ENCODE results near the gene DHRS7B. TPM values are rescaled to one million over a fixed set of nuclear protein-coding genes. Genes with fewer than 3 reads are reported as not detected.
"Not testable (repeated sequence)": the region's sequence is repeated elsewhere in the genome, so short reads cannot be mapped to it uniquely, and the experiment has no call there.

DHRS7B gene
- total and polyA plus RNA-seq, 9 of the 15 experiments (the other 6 are each of a cell fraction or from before 2014, with no cell fraction given), result 8.0 to 30.7 (median 14.8) TPM

- no peak for TF ChIP-seq HDAC3 (IDR thresholded peaks at IDR 0.05; ENCODE audit: borderline replicate concordance, partially characterized antibody)
- no peak for TF ChIP-seq FIP1L1 (IDR thresholded peaks at IDR 0.05; ENCODE audit: low read depth, low read length, poor library complexity, severe bottlenecking)
Measured at GRCh38 chr17:21106316-21106715, 20.4 kb upstream of the DHRS7B start (continued).

GRCh38 chr17:21107067-21107650 lies 19.6 kb upstream of the DHRS7B start:
- CTCF ChIA-PET (ENCODE audit: low intra/inter-chr PET ratio); POLR2A ChIA-PET; FAIRE-seq; H3K9ac ChIP-seq (ENCODE audit: insufficient read depth in 1 of 2, low read depth in 2 of 2, low read length in 2 of 2); BruUV-seq (replicated peaks); ATAC-seq; DNase-seq (ENCODE audit: extremely low read depth in 1 of 4, low spot score in 3 of 4); H3K27ac ChIP-seq (ENCODE audit: extremely low read depth, low read depth, low read length); H4K20me1 ChIP-seq (replicated peaks; ENCODE audit: control insufficient read depth, insufficient read depth, low read length); H3K27me3 ChIP-seq (ENCODE audit: control insufficient read depth in 2 of 2, insufficient read depth in 2 of 2, low read length in 2 of 2); H3K4me2 ChIP-seq (ENCODE audit: insufficient read depth, low read length); H3K9me1 ChIP-seq (ENCODE audit: control insufficient read depth, insufficient read depth, low read length); H3K4me1 ChIP-seq (replicated peaks in 1 of 2; ENCODE audit: control insufficient read depth in 2 of 2, insufficient read depth in 2 of 2, low read length in 2 of 2); H3K79me2 ChIP-seq (ENCODE audit: control insufficient read depth, insufficient read depth, low read length); H3K4me3 ChIP-seq; intact Hi-C loops (cut with micrococcal nuclease); H3K9me3 ChIP-seq (replicated peaks; ENCODE audit: control insufficient read depth, insufficient read depth, low read depth, low read length); H3K36me3 ChIP-seq (ENCODE audit: control insufficient read depth, insufficient read depth, low read length); H2AFZ ChIP-seq (ENCODE audit: low read depth, low read length); in situ Hi-C loops (cut with MboI): not testable (repeated sequence)
- 43% methylated on average over 5 of the region's 7 CpGs for WGBS (ENCODE audit: insufficient coverage, low coverage, missing lambda C conversion rate)

GRCh38 chr17:21108651-21109050 lies 18.1 kb upstream of the DHRS7B start:
- 52% methylated on average over 3 of the region's 3 CpGs for WGBS (ENCODE audit: insufficient coverage, low coverage, missing lambda C conversion rate)
- no peaks in the 10 kb centered on the region for H3K27me3 ChIP-seq (ENCODE audit: control insufficient read depth in 2 of 2, insufficient read depth in 2 of 2, low read length in 2 of 2)
- H3K4me1 ChIP-seq (replicated peaks in 1 of 2; ENCODE audit: control insufficient read depth in 2 of 2, insufficient read depth in 2 of 2, low read length in 2 of 2), result peaks cover 0 to 3% of the 10 kb centered on the region in 2 experiments; a peak in 1 of 5 replicates
- no peaks in the 10 kb centered on the region for H4K20me1 ChIP-seq (replicated peaks; ENCODE audit: control insufficient read depth, insufficient read depth, low read length)
- intact Hi-C loops (cut with micrococcal nuclease), result no loop called here
- H3K4me2 ChIP-seq (ENCODE audit: insufficient read depth, low read length), result no peak overlapping the region
- no peak overlapping the region for H3K9ac ChIP-seq (ENCODE audit: insufficient read depth in 1 of 2, low read depth in 2 of 2, low read length in 2 of 2)
- H3K4me3 ChIP-seq, result no peak overlapping the region
- H3K27ac ChIP-seq (ENCODE audit: extremely low read depth, low read depth, low read length), result no peak overlapping the region
- FAIRE-seq, result no peak
- in situ Hi-C loops (cut with MboI), result no loop called here
- H3K9me3 ChIP-seq (replicated peaks; ENCODE audit: control insufficient read depth, insufficient read depth, low read depth, low read length), result no peaks in the 10 kb centered on the region
- no peak for DNase-seq (ENCODE audit: extremely low read depth in 1 of 4, low spot score in 3 of 4)
- CTCF ChIA-PET (ENCODE audit: low intra/inter-chr PET ratio), result no interaction called here
- H3K9me1 ChIP-seq (ENCODE audit: control insufficient read depth, insufficient read depth, low read length), result no peaks in the 10 kb centered on the region
- H2AFZ ChIP-seq (ENCODE audit: low read depth, low read length), result no peak overlapping the region
- POLR2A ChIA-PET, result interaction anchor here (1.5 kb wide), 1 partner anchor 9 kb away, joined by 3 read pairs; no protein-coding TSS in a partner anchor
- no peak for ATAC-seq
- no peaks in the 10 kb centered on the region for H3K79me2 ChIP-seq (ENCODE audit: control insufficient read depth, insufficient read depth, low read length)
- no TSS peak for BruUV-seq (replicated peaks)
- H3K36me3 ChIP-seq (ENCODE audit: control insufficient read depth, insufficient read depth, low read length), result no peaks in the 10 kb centered on the region
- TF ChIP-seq TOE1 (IDR thresholded peaks at IDR 0.05; ENCODE audit: borderline replicate concordance) (no peak), TOE1 (CRISPR knock-in tag; IDR thresholded peaks at IDR 0.05; ENCODE audit: borderline replicate concordance, low read depth) (no peak), IRF9 (tag; IDR thresholded peaks at IDR 0.05) (no peak), CREB3 (tag; conservative IDR thresholded peaks at IDR 0.05; ENCODE audit: low read depth) (no peak), E2F3 (CRISPR knock-in tag; IDR thresholded peaks at IDR 0.05) (no peak), HCFC1 (IDR thresholded peaks at IDR 0.05; ENCODE audit: low read depth, low read length) (no peak), MLX (CRISPR knock-in tag; conservative IDR thresholded peaks at IDR 0.05) (no peak), STAG1 (CRISPR knock-in tag; IDR thresholded peaks at IDR 0.05; ENCODE audit: borderline replicate concordance) (no peak), HDAC6 (IDR thresholded peaks at IDR 0.05; ENCODE audit: low read depth, low read length) (no peak)
